WTC11 (cell line): ENCODE measurements around the gene ATN1.

Experiments used
- FOXP1 ChIP-seq: sonication (generic); formaldehyde crosslinking; IDR thresholded peaks from 2 replicates; pipeline ENCODE4 v1.8.0; 2022; ENCODE audit warnings: missing genetic modification reagents, mild to moderate bottlenecking, moderate library complexity, borderline replicate concordance
- IRF2 ChIP-seq: sonication (generic); formaldehyde crosslinking; IDR thresholded peaks from 2 replicates; pipeline ENCODE4 v1.8.0; 2022; ENCODE audit warnings: low read depth, missing genetic modification reagents, borderline replicate concordance
- ZNF232 ChIP-seq: sonication (generic); formaldehyde crosslinking; IDR thresholded peaks from 2 replicates; pipeline ENCODE4 v1.8.0; 2022; ENCODE audit warnings: mild to moderate bottlenecking, missing genetic modification reagents
- TF ChIP-seq, protein P1 (sequence below): sonication (generic); formaldehyde crosslinking; IDR thresholded peaks from 2 replicates; pipeline ENCODE4 v1.8.1; 2022; ENCODE audit warnings: low read depth, missing genetic modification reagents, borderline replicate concordance
- TF ChIP-seq, protein P2 (sequence below): sonication (generic); formaldehyde crosslinking; IDR thresholded peaks from 2 replicates; pipeline ENCODE4 v1.8.0; 2023; ENCODE audit warnings: mild to moderate bottlenecking, missing genetic modification reagents
- TF ChIP-seq, protein P3 (sequence below): fragments of 200-600 bp; IDR thresholded peaks from 2 replicates; pipeline ENCODE4 v1.8.0; 2022; ENCODE audit warnings: antibody characterized with exemption
- TF ChIP-seq, protein P4 (sequence below): fragments of 250-450 bp; sonication (Bioruptor Pico); IDR thresholded peaks from 2 replicates; pipeline ENCODE4 v1.8.0; 2021; ENCODE audit warnings: mild to moderate bottlenecking
- TF ChIP-seq, protein P5 (sequence below): fragments of 250-450 bp; sonication (Bioruptor Pico); IDR thresholded peaks from 2 replicates; pipeline ENCODE4 v1.9.0; 2021; ENCODE audit warnings: mild to moderate bottlenecking
- TF ChIP-seq, protein P6 (sequence below): sonication (generic); formaldehyde crosslinking; IDR thresholded peaks from 2 replicates; pipeline ENCODE4 v1.8.0; 2022; ENCODE audit warnings: mild to moderate bottlenecking, missing genetic modification reagents

DNA sequence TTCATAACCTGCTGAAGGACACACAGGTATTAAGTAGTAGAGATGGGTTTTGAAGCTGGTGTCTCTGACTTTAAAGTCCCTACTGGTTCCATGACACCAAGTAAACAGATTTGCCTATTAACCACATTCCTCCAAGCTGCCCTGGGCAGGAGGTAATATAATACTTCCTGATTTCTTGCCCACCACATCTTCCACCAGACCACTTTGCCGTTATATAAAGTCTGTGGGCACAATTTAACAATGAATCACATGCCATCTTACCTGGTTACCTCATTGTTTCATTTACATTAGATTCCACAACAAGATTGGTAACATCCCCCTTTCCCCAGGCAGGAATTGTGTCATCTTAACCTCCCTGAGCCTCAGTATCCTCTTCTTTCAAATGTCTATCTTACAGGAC is 24.0 kb upstream of the ATN1 start:
- TF ChIP-seq, protein P1, sequence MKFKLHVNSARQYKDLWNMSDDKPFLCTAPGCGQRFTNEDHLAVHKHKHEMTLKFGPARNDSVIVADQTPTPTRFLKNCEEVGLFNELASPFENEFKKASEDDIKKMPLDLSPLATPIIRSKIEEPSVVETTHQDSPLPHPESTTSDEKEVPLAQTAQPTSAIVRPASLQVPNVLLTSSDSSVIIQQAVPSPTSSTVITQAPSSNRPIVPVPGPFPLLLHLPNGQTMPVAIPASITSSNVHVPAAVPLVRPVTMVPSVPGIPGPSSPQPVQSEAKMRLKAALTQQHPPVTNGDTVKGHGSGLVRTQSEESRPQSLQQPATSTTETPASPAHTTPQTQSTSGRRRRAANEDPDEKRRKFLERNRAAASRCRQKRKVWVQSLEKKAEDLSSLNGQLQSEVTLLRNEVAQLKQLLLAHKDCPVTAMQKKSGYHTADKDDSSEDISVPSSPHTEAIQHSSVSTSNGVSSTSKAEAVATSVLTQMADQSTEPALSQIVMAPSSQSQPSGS (CRISPR knock-in tag): no peak
- TF ChIP-seq, protein P2, sequence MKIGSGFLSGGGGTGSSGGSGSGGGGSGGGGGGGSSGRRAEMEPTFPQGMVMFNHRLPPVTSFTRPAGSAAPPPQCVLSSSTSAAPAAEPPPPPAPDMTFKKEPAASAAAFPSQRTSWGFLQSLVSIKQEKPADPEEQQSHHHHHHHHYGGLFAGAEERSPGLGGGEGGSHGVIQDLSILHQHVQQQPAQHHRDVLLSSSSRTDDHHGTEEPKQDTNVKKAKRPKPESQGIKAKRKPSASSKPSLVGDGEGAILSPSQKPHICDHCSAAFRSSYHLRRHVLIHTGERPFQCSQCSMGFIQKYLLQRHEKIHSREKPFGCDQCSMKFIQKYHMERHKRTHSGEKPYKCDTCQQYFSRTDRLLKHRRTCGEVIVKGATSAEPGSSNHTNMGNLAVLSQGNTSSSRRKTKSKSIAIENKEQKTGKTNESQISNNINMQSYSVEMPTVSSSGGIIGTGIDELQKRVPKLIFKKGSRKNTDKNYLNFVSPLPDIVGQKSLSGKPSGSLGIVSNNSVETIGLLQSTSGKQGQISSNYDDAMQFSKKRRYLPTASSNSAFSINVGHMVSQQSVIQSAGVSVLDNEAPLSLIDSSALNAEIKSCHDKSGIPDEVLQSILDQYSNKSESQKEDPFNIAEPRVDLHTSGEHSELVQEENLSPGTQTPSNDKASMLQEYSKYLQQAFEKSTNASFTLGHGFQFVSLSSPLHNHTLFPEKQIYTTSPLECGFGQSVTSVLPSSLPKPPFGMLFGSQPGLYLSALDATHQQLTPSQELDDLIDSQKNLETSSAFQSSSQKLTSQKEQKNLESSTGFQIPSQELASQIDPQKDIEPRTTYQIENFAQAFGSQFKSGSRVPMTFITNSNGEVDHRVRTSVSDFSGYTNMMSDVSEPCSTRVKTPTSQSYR (CRISPR knock-in tag): no peak
- TF ChIP-seq ZNF232 (CRISPR knock-in tag) (no peak), IRF2 (no peak), FOXP1 (CRISPR knock-in tag) (no peak)
- TF ChIP-seq, protein P3, sequence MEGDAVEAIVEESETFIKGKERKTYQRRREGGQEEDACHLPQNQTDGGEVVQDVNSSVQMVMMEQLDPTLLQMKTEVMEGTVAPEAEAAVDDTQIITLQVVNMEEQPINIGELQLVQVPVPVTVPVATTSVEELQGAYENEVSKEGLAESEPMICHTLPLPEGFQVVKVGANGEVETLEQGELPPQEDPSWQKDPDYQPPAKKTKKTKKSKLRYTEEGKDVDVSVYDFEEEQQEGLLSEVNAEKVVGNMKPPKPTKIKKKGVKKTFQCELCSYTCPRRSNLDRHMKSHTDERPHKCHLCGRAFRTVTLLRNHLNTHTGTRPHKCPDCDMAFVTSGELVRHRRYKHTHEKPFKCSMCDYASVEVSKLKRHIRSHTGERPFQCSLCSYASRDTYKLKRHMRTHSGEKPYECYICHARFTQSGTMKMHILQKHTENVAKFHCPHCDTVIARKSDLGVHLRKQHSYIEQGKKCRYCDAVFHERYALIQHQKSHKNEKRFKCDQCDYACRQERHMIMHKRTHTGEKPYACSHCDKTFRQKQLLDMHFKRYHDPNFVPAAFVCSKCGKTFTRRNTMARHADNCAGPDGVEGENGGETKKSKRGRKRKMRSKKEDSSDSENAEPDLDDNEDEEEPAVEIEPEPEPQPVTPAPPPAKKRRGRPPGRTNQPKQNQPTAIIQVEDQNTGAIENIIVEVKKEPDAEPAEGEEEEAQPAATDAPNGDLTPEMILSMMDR: no peak
- TF ChIP-seq, protein P4, sequence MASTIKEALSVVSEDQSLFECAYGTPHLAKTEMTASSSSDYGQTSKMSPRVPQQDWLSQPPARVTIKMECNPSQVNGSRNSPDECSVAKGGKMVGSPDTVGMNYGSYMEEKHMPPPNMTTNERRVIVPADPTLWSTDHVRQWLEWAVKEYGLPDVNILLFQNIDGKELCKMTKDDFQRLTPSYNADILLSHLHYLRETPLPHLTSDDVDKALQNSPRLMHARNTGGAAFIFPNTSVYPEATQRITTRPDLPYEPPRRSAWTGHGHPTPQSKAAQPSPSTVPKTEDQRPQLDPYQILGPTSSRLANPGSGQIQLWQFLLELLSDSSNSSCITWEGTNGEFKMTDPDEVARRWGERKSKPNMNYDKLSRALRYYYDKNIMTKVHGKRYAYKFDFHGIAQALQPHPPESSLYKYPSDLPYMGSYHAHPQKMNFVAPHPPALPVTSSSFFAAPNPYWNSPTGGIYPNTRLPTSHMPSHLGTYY: no peak
- TF ChIP-seq, protein P5, sequence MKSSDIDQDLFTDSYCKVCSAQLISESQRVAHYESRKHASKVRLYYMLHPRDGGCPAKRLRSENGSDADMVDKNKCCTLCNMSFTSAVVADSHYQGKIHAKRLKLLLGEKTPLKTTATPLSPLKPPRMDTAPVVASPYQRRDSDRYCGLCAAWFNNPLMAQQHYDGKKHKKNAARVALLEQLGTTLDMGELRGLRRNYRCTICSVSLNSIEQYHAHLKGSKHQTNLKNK (CRISPR knock-in tag): no peak
- TF ChIP-seq, protein P6, sequence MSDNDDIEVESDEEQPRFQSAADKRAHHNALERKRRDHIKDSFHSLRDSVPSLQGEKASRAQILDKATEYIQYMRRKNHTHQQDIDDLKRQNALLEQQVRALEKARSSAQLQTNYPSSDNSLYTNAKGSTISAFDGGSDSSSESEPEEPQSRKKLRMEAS (CRISPR knock-in tag): no peak
